Activated naive CD4-positive, alpha-beta T cell (primary cell): Measurements from ENCODE around the gene EXOSC1.
"Not testable (repeated sequence)": the region's sequence is repeated elsewhere in the genome, so short reads cannot be mapped to it uniquely, and the experiment has no call there.

Experiments
- DNase-seq, 4 experiments: peaks; one replicate each; lab custom pipeline; 2025; lab: John Stamatoyannopoulos, UW

EXOSC1 gene

DNA sequence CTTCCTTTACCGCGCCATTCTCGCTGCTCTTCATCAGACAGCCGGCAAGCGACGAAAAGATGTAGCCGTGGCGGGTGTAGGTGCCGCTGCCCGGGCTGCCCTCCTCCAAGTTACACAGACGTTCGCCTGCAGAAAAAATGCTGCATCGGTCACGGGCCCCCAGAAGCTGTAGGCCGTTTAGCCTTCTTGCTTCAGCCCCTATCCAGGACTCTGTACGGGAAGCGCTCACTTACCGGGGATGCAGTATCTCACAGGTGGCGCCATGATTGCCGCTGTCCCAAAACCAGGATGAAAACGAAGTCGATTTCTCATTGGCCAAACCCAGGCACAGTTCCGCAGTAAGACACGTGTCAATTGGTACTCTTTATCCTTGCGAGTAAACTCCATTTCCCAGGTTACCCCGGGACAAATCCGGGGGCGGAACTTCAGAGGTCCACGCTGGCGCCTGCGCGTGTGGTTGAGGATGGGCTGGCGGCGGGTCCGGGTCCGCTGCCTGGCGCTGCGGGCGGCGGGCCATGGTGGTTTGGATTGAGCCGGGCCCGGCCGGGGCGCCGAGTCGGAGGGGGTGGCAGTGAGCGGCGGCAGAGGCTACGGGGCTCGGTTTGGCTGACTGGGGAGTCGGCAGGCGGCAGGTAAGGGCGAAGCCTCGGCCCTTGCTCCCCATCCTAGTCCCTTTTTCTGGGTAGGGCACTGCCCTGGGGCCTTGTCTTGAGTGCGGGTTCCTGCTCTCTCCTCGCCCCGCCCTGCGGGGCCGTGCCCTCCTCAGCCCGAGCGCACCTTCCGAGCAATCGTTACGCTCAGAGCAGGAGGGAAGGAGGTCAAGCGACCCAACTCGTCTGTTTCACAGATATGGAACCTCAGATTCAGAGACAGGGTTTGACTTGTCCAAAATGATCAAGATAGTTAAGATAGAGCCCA is at the start of gene EXOSC1, which contains the start of gene ZDHHC16:
EXOSC1 (minus strand) TSS at position 285 of the 918 bp plus-strand sequence; CDS start at position 264, 21 bp downstream.
ZDHHC16 (plus strand) TSS at position 454 of the 918 bp plus-strand sequence. CDS start 5,501 bp downstream, outside the sequence.
- peak; percentile 53 to 83 (median 72) for DNase-seq

DNA sequence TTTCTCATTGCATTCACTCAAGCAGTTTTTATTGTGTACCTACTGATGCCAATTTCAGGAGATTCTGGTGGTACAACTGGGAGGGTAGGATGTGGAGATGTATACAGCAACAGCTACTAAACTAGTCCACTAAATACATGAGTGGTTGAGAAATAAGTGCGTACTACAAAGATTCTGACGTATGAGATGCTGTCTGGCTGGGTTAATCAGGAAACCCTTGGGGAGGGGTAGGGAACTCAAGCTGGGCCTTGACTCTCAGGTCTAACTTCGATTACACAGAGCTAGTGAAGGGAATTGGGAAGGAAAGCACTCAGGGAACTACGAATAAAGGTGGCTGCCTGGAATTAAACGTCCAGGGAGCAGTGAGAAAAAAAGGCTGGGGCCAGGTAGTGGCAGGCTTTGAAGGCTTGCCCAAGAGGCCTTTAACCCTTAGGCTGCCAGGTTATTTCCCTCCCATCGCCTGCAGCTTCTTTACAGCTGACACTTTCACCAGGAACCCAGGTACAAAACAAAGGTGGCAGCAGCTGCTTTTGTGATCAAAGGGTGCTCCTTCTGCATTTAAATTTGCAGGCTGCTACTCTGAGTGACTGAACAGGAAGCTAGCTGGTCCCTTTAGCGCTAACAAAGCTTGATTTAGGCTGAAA is 49.2 kb upstream of the EXOSC1 start:
- DNase-seq, result no peak

DNA sequence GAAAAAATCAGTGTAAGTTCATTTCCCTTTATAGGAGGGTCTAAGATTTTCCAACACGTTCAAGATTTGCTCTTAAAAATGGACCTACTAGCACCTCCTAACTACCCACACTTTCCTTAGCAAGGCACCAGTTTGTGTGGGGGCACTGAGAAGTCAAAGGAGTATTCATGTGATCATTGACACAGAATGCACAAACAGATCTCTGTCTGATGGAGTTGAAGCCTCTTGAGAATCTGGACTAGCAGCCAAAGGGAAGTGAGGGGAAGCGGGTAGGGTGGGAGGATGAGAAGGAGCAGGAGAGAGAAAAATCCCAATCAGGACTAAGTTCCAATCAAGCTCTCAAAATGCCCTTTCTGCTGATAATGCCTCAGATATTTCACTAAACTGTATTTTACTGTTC is 48.3 kb upstream of the EXOSC1 start:
- DNase-seq, result no peak

DNA sequence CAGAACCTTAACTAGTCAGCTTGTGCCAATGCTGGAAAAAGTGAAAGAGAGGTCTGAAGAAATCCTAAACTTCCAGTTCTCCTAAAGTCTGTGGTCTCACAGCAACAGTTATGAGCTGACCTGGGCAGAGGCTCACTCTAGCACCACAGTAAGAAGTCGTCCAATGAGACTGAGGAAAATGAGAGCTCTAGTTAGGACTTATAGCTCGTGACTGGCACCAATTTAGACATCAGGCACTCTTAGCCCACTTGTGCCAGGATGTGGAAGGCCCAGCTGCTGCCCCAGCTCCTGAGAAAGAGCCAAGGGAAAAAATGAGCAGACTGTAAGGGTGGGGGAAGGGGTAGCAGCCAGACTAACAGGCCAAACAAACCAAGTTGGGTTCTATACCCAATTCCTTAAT is 44.8 kb upstream of the EXOSC1 start:
- DNase-seq, result no peak

DNA sequence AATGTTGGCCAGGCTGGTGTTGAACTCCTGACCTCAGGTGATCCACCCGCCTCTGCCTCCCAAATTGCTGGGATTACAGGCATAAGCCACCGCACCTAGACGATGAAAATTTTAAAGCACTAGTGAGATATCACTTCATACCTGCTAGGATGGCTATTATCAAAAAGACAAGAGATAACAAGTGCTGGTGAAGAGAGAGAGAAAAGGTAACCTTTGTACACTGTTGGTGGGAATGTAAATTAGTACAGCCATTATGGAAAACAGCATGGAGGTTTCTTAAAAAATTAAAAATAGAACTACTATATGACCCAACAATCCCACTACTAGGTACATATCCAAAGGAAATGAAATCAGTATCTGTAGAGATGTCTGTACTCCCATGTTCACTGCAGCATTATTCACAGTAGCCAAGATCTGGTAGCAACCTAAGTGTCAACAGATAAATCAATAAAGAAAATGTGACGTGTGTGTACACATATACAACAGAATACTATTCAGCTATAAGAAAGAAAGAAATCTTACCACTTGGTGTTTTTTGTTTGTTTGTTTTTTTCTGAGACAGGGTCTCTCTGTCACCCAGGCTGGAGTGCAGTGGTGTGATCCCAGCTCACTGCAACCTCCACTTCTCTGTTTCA is 40.0 kb upstream of the EXOSC1 start:
- no peak for DNase-seq

- no peak for DNase-seq
Measured at GRCh38 chr10:97483921-97484320, 38.1 kb upstream of the EXOSC1 start.

DNA sequence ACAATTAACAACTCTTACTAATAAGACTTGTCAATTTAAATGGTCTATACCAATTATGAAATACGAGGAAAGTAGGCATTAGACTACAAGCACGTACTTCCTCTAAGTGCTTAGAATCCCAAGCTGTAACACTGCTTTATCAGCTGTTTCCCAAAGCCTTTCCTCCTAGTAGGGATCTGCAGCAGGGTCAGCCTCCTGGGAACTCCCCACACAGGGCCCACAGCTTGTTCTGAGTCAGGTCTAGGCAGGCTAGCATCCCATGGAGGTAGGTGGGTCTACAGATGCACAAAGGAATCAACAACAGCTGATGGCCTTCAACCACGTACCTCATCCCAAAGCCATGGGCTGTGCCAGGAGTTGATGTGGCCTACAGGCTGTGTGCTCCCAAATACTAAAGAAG is 37.7 kb upstream of the EXOSC1 start:
- DNase-seq, result no peak

- no peak for DNase-seq
Measured at GRCh38 chr10:97482381-97482780, 36.6 kb upstream of the EXOSC1 start.

GRCh38 chr10:97481071-97481470 is 35.3 kb upstream of the EXOSC1 start:
- no peak for DNase-seq

- DNase-seq, result no peak
Measured at GRCh38 chr10:97479939-97480338, 34.1 kb upstream of the EXOSC1 start.

DNA sequence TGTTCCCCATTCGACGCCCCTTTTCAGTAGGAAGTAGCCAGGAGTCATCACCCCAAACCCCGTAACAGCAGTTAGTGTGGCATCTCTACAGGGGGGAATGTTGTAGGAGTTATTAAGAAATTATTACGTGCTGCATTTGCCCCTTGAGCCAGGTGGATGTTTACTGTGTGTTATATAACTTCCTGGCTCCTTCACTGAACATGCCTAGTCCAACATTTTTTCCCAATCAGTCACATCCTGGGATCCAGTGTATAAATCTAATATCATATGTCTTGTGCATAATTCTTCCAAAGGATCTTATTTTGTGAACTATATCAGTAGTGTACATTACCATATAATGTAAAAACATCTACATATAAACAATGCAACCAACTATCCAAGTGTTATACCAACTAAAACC is 33.6 kb upstream of the EXOSC1 start:
- not testable (repeated sequence) for DNase-seq

DNA sequence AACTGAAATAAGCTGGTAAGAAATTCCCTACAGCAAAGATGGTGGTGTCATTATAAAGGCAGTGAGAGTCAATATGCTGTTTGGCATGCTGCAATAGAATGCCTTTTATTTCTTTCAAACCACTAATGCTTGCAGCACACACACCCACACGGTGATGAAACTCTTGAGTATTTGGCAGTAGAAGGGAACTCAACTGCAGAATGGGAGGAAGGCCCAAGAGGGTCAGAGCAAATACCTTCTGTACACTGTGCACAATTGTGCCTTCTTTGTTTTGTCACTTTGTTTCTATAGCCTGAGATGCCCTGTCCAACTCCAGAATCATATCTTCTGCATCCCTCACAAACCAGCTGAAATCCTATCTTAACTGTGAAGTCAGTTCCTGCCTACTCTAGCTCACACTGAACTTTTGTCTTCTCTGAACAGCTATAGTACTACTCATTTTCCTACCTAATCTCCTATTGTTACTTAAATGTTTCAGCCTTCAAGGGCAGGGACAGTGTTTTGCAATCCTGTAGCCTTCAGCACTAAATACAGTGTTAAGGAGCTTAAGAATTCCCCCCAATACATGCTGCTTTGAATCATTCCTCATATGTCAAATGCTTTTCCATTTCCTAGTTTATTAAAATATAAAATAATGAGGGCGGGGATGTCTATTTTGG is 30.3 kb upstream of the EXOSC1 start:
- no peak for DNase-seq

DNA sequence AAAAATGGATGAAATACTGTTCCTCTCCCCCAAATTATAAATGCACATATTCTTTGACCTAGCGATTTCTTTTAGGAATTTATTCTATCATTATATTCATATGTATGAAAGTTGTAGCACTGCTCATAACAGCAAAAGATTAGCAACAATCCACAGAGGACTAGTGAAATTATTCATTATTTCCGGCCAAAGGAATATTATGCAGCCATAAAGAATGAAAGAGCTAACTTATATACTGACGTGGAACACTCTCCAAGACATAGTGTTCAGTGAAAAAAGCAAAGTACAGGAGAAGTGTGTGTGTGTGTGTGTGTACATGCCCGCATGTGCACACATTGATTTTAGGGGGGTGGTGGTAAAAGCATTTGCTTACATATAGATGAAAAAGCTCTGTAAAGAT is 29.1 kb upstream of the EXOSC1 start:
- no peak for DNase-seq

DNA sequence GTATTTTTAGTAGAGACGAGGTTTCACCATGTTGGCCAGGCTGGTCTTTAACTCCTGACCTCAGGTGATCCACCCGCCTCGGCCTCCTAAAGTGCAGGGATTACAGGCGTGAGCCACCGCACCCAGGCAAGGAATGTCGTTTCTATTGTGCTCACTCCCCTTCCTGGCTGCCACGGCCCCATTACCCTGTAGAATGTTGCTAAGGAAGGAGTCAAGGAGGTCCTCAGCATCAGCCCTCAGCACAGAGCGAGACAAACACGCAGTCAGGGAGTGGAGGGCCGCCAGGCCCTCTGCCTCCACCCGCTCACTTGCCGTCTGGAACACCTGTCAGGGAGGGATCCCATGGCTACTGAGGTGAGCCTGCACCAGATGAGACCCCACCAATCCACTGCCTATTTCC is 23.0 kb upstream of the EXOSC1 start:
- not testable (repeated sequence) for DNase-seq

DNA sequence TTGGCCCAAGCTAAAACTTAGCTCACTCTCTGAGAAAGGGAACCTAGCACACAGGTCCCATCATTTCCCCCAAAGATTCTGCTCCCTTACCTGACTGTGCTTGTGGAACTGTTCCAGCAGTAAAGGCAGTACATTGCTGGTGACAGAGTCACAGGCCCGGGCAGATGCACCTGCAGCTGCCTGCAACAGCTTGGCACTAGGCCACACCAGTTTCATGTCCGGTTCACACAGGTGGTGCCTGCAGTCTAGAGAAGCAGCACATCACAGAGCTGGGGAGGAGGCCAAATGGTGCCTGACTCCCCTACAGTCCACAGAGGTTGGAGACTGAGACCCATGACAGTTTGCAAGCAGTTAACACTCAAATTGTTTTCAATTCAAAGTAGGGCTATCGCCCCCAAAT is 22.4 kb upstream of the EXOSC1 start:
- no peak for DNase-seq

DNA sequence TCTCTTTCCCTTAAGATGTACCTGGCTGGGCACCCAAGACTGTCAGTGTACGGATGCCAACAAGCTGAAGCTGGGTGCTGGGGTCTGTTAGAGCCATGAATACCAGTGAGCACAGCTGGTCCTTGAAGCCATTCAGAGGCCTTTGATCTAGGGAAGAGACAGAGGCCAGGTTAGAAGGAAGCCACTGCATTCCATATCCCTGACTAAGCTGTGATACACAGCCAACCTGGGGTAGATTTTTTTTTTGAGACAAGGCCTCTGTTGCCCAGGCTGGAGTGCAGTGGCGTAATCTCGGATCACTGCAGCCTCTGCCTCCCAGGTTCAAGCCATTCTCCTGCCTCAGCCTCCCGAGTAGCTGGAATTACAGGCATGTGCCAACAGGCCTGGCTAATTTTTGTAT is 20.9 kb upstream of the EXOSC1 start:
- no peak for DNase-seq

DNA sequence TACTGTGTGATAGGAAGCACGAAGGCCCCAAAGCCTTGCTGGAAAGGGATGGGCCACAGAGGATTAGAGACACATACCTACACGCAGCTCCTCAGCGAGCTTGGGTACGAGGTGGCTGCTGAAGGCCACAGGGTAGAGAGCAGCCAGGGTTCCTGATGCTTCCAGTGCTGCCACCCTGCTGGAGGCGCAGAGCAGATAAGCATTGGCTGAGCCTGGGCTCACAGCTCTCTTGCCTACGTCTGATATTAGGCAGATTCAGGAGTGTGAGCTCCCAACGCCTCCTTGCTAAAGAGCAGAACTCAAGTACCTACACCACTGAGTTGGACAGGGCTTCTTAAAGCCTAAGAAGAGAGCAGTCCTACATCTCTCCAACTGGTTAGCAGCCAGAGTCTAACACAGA is 20.2 kb upstream of the EXOSC1 start:
- DNase-seq, result no peak

DNA sequence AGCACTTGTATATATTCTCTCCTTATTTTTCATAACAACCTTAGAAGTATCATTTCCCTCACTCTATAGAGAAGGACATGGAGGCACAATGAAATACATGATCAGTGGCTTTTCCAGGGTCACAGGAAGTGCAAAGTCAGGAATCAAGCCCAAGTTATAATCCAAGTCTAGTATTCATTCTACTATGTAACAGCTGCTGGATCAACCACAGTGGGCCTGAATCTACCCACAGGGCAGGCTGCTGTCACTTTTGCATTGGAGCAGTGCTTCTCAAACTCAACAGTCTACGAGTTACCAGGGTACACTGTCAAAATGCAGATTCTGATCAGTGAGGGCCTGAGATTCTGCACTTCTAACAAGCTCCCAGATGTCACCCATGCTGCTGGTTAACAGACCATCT is 18.4 kb upstream of the EXOSC1 start:
- no peak for DNase-seq

GRCh38 chr10:97463363-97464132 is 17.7 kb upstream of the EXOSC1 start:
- no peak for DNase-seq

DNA sequence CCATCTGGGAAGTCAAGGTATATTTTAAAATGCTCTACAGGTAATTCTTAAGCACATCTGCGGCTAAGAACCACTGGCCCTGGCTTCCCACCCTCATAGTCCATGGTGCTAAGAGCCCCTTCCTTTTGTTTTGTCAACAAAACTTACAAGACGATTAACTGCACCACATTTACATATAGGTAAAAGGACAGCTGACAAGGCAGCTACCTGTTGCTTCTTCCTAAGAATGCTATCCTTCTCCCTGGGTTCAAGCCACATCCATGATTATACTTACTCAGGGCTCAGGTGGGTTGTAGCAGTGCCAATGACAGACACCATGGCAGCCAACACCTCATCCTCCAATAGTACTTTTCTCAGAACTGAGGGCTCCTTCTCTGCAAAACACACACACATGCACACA is 16.5 kb upstream of the EXOSC1 start:
- no peak for DNase-seq

- no peak for DNase-seq
Measured at GRCh38 chr10:97459933-97460332, 14.1 kb upstream of the EXOSC1 start.
